Subcutaneous adipose tissue (tissue), 4 donors: ENCODE data around the gene SLC12A8. TPM values are rescaled to one million over a fixed set of nuclear protein-coding genes. Genes with fewer than 3 reads are reported as not detected.

ENCODE experiments used
- CTCF ChIP-seq: fragments of 450-650 bp; IDR thresholded peaks from one replicate; pipeline ENCODE4 v1.5.1; 2016; ENCODE audit warnings: low read depth, mild to moderate bottlenecking, control low read depth, antibody characterized with exemption, moderate library complexity
- total RNA-seq, 4 donors: library from RNA; depleted of rRNA; stranded (reverse); fragments of >200 nt; gene quantifications; one replicate each; pipeline ENCODE4 v1.1.0, GENCODE V29; 2016

The SLC12A8 gene
- total RNA-seq, 4 donors from 2014 or later: 0.66 to 1.0 TPM; not detected in 2

DNA sequence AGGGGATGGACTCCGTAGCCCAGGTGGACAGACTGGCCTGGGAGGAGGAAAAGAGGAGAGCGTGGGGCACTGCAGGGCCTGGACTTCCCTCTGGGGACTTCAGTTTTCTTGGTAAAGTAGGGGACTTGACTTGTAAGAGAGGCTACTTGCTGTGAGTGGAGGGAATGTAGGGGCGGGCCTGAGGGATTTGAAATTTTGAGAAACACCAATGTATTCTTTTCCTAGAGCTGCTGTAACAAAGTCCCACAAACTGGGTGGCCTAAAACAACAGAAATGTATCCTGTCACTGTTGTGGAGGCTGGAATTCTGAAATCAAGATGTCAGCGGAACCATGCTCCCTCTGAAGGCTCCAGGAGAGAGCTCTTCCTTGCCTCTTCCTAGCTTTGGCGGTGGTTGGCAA lies 150.9 kb downstream of the SLC12A8 start:
- no peak for TF ChIP-seq CTCF

DNA sequence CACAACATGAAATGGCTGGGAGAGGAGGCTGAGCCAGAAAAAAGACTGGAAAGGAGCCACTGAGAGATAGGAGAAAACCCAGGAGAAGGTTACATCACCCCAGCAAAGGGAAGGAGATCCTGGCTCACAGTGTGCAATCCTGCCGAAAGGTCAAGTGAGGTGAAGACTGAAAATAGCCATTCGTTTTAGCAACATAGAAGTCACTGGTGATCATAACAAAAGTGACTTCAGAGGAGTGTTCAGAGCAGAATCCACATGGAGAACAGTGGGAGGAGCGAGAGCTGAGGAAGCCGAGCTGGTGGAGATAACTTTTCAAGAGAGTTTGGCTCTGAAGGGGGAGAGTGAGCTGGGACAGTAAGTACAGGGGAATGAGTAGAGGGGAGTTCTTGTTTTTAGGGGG lies 151.4 kb downstream of the SLC12A8 start:
- TF ChIP-seq CTCF: no peak

DNA sequence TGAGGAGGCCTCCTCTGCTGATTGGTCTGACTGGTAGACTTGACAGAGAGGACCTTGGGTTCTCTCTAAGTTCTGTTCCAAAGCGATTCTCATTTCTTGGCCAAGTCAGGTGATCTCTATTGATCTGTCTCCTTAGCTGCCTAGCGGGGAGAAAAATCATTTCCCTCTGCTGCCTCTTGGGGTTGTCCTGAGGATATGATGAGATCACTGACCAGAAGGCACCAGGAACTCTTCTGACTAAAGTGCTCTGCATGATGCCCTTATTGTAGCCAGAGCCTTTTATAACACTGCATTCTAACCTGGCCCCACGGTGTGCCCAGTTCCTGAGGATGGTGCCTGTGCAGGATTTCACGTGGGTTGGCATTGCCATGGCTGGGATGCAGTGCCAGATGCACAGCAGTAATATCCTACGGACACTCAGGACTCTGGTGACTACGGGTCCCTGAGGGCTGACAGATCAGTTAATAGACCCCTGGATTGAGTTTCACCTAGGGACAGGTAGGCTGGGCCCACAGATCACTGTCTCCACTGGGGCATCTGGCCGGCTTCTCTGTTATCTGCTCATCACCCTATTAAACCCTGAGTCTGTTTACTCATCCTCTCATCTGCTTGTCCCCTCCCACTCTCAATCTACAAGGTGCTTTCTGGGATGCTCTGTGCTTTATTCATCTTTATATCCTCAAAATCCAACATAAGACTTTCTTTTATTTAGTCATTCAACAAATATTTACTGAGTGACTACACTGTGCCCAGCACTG lies 152.9 kb downstream of the SLC12A8 start:
- TF ChIP-seq CTCF: no peak

DNA sequence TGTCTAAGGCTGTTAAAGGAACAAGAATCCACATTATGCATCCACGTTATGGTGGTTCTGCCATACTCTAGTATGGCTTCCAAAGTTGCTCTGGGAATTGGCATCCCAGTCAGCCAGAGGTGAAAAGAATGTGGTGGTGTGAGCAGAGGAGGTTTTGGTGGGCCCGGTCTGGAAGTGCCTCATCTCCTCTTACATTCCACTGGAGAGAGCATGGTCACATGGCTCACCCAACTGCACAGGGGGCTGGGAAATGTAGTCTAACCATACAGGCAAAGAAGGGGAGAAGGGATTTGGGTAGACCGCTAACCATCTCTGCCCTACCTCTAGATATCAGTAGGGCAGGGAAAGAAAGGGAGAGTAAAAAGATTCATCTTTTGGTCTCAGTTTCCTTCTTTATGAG lies 153.6 kb downstream of the SLC12A8 start:
- TF ChIP-seq CTCF: no peak

DNA sequence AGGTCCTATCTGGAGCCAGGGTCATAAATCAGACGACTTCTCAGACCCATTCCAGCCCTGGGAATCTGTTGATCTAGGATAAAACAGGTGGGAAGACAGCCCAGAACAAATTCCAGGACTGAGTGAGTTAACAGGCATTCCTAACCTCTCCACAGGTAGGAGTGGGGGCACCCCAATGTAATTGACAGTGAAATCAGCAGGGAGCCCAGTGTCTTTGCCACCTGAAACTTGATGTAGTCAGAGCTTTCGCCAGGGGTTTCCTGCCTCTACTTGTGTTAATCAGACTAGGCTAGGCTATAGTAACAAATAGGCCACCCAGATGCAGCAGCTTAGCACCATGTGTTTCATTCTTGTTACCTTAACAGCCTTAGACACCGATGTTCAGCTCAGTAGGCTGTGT lies 154.0 kb downstream of the SLC12A8 start:
- no peak for TF ChIP-seq CTCF

DNA sequence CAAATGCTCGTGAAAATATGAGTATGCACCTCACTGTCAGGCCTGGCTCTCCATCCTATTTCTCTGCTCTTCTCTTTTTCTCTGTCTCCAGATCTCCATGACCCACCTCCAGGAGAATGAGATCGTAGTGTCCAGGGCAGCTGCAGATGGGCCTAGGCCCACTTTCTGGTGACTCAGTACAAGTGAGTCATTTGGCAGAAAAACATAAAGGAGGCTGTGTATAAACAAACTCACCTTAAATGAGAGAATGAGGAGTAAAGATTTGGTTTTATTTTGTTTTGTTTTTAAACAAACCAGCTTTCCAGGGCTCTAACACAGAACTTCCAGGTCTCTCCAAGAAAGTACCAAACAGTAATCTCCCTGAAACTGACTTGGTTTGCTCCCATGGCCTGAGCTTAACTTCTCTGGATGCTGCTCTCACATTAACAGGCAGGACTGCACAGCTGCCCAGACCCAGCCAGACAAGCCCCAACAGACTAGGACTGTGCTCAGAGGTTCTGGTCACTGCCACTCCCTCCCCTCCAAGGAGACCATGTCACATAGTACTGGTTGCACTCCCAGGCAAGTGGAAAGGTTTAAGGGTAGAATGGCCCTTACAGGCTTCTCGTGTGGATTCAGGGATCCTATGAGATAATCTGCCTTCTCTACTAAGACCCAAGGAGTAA lies 155.2 kb downstream of the SLC12A8 start:
- TF ChIP-seq CTCF: no peak

DNA sequence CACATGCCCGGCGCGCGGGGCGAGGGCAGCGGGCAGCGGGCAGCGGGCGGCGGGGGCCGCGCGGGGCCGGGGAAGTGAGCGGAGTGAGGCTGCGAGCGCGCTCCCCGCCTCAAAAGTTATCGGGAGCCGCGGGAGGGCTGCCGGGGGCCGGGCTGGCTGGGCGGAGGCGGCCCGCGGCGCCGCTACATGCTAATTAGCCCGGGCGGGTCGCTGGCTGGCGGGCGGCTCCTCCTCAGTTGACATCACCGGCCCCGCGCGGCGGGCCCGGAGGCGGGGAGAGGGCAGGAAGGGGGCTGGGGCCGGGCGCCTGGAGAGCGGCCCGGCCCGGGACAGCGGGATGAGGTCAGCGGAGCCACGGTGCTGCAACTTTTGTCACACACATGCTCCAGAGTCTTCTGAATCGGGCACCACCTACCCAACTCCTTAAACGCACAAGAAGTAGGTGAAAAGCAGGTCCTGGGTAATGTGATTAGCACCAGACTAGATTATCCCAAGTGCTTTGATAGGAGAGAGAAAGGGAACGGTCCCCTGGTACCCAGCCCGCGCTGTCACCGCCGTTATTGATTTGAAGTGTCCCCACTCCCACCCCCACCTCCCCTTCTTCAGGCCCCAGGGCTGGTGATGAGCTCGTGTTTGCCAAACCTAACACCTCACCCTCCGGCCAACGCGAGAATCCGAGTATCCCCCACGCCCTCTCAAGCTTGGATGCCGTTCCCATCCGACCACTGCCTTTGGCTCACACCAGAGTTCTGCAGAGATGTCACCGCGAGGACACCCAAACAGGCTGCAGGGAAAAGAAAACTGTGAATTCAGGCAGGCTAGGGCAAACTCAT lies 156.4 kb downstream of the SLC12A8 start, which contains the start of gene HEG1:
Gene HEG1, minus strand, starts transcription at position 85 of the 833 bp plus-strand sequence. CDS start 107 bp downstream, outside the sequence.
- no peak for TF ChIP-seq CTCF
